Choroid plexus epithelial cell (primary cell): ENCODE measurements around the gene TERT.
"Not testable (repeated sequence)": the region's sequence is repeated elsewhere in the genome, so short reads cannot be mapped to it uniquely, and the experiment has no call there.

Experiments
- DNase-seq: peaks from one replicate; pipeline ENCODE4 v3.0.0-alpha.2; 2010; ENCODE audit warnings: low read depth
- H3K4me3 ChIP-seq: 2 replicates; pipeline ENCODE4 v1.5.1; 2011; ENCODE audit warnings: low read depth, mild to moderate bottlenecking, control low read depth, low read length, moderate library complexity
- CTCF ChIP-seq: conservative IDR thresholded peaks from 2 replicates; pipeline ENCODE4 v1.5.1; 2011; ENCODE audit warnings: low read depth, mild to moderate bottlenecking, control low read depth, inconsistent platforms, low read length, moderate library complexity

TERT gene

DNA sequence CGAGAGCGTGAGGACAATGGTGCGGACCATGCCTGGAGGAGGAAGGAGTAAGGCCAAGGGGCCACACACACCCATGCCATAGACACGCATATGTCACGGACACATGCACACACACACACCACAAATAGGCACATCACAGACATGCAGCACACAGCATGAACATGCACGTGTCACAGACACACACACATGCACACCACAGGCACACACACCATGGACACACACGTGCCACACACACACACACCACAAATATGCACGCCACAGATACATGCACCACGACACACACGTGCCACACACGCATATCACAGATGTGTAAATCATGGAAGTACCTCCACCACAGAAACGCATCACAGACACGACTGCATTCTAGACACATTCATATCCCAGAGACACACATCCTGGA is 16.7 kb downstream of the TERT start:
- DNase-seq: no peak
- no peak for TF ChIP-seq CTCF
- H3K4me3 ChIP-seq: no peak overlapping the region

DNA sequence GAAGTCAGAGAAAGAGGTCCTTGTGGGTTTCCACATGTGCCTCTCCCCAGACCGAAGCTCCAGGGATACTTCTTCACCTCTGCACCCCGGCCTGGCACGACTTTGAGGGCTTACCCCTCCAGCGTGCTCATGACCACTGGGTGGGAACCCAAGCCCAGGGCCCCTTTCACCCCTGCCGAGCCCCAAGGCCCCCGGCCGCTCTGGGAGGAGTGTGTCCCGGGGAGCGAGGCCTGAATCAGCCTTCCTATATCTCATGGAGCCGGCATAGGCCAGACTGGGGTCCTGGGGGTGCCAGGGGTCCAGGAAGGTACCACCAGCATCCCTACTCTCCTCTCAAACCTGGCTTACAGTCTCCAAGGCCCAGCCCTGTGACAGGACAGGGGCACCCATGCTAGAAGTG is 17.1 kb downstream of the TERT start:
- DNase-seq: no peak
- no peak for TF ChIP-seq CTCF

GRCh38 chr5:1277331-1277730 is 17.5 kb downstream of the TERT start:
- H3K4me3 ChIP-seq: no peak overlapping the region
- no peak for DNase-seq
- no peak for TF ChIP-seq CTCF

More for the DNA sequence above, 17.1 kb downstream of the TERT start:
- H3K4me3 ChIP-seq: no peak overlapping the region

GRCh38 chr5:1276930-1277329 is 17.9 kb downstream of the TERT start:
- no peak for DNase-seq
- no peak overlapping the region for H3K4me3 ChIP-seq
- TF ChIP-seq CTCF: no peak

DNA sequence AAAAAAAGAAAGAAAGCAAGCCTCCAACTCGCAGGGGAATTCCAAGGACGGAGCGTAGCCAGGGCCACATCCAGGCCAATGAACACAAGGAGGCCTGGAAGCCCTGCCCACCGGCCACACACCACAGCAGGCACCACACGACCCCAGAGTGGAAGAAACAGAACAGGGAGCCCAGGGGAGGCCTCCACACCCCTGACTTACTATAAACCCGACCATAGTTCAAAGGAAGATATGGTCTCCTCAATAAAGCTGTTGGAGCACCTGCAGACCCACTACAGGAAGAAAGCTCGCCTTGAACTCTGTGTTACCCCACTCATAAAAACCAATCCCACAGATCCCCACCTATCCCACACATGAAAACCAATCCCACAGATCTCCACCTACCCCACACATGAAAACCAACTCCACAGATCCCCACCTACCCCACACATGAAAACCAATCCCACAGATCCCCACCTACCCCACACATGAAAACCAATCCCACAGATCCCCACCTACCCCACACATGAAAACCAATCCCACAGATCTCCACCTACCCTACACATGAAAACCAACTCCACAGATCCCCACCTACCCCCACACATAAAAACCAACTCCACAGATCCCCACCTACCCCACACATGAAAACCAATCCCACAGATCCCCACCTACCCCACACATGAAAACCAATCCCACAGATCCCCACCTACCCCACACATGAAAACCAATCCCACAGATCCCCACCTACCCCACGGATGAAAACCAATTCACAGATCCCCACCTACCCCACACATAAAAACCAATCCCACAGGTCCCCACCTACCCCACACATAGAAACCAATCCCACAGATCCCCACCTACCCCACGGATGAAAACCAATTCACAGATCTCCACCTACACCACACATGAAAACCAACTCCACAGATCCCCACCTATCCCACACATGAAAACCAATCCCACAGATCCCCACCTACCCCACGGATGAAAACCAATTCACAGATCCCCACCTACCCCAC is 19.2 kb downstream of the TERT start:
- H3K4me3 ChIP-seq, DNase-seq: not testable (repeated sequence)

GRCh38 chr5:1274471-1274870 is 20.4 kb downstream of the TERT start:
- H3K4me3 ChIP-seq: no peak overlapping the region
- TF ChIP-seq CTCF: no peak
- no peak for DNase-seq

DNA sequence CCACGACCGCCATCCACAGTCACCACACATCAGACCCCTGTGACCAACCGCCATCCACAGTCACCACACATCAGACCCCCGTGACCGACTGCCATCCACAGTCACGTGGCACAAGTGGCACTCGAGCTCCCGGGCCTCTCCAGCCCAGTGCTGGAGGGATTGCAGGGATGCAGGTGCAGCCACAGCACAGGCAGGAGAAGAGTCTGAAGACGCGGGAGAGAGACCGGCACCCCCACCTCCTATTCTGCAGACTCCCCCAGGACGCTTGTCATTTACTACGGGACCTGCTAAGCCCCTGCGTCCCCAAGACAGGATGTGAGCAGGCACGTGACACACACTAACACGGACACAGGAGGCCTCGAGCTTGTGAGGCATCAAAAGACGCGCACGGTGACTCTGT is 21.1 kb downstream of the TERT start:
- no peak overlapping the region for H3K4me3 ChIP-seq
- DNase-seq: no peak
- TF ChIP-seq CTCF: no peak
